Caki2 (cell line): Measurements from ENCODE around the gene PLAU. TPM values are rescaled to one million over a fixed set of nuclear protein-coding genes. Genes with fewer than 3 reads are reported as not detected.

Experiments
- DNase-seq: peaks from one replicate; pipeline ENCODE4 v3.0.0-alpha.2; 2015; ENCODE audit warnings: low read depth
- in situ Hi-C: cut with HindIII; loops from 2 replicates; pipeline ENCODE4 v1.10.0; 2016; ENCODE audit warnings: low sequenced_read_pairs, low pct_unique_long_range_greater_than_20kb, mixed read lengths
- total RNA-seq: library from RNA; depleted of rRNA; stranded (reverse); fragments of >200 nt; shearing (Covaris generic); gene quantifications from 2 replicates; pipeline ENCODE4 v1.2.3, GENCODE V29; 2014; ENCODE audit warnings: low replicate concordance; rRNA removed

PLAU gene
- 27.6 and 31.4 TPM in 2 replicates for total RNA-seq

GRCh38 chr10:73910764-73911552 is at the start of gene PLAU:
Gene PLAU, plus strand, starts transcription at chr10:73911132. Its CDS starts 424 bp downstream, at chr10:73911556.
- in situ Hi-C loops: no loop called here
- DNase-seq: no peak

GRCh38 chr10:73862011-73862410 is 48.9 kb upstream of the PLAU start:
- in situ Hi-C loops: no loop called here
- no peak for DNase-seq

GRCh38 chr10:73863039-73863817 is 47.7 kb upstream of the PLAU start:
- in situ Hi-C loops: no loop called here

GRCh38 chr10:73864229-73864628 is 46.7 kb upstream of the PLAU start:
- no peak for DNase-seq
- in situ Hi-C loops: no loop called here

More at GRCh38 chr10:73863039-73863817, 47.7 kb upstream of the PLAU start:
- DNase-seq: no peak

- in situ Hi-C loops: no loop called here
- no peak for DNase-seq
Measured at GRCh38 chr10:73865107-73865458, 45.8 kb upstream of the PLAU start.

- in situ Hi-C loops: no loop called here
- no peak for DNase-seq
Measured at GRCh38 chr10:73865459-73866442, 45.2 kb upstream of the PLAU start.

- DNase-seq: no peak
- in situ Hi-C loops: no loop called here
Measured at GRCh38 chr10:73866621-73867020, 44.3 kb upstream of the PLAU start.

GRCh38 chr10:73867126-73867807 is 43.7 kb upstream of the PLAU start:
- DNase-seq: no peak
- in situ Hi-C loops: no loop called here

GRCh38 chr10:73867871-73868631 is 42.9 kb upstream of the PLAU start:
- in situ Hi-C loops: no loop called here
- DNase-seq: no peak

- in situ Hi-C loops: no loop called here
- DNase-seq: no peak
Measured at GRCh38 chr10:73868655-73869195, 42.2 kb upstream of the PLAU start.

- in situ Hi-C loops: no loop called here
- DNase-seq: no peak
Measured at GRCh38 chr10:73871295-73872189, 39.4 kb upstream of the PLAU start.

GRCh38 chr10:73872190-73872710 is 38.7 kb upstream of the PLAU start:
- no peak for DNase-seq
- in situ Hi-C loops: no loop called here

- in situ Hi-C loops: no loop called here
Measured at GRCh38 chr10:73873142-73873837, 37.6 kb upstream of the PLAU start.

GRCh38 chr10:73873838-73874215 is 37.1 kb upstream of the PLAU start:
- DNase-seq: no peak
- in situ Hi-C loops: no loop called here

More at GRCh38 chr10:73873142-73873837, 37.6 kb upstream of the PLAU start:
- DNase-seq: no peak
